H54 (cell line): Measurements from ENCODE around the gene TADA3.
"Not testable (repeated sequence)": the region's sequence is repeated elsewhere in the genome, so short reads cannot be mapped to it uniquely, and the experiment has no call there.

Source experiments
- DNase-seq: peaks from one replicate; pipeline ENCODE4 v3.0.0; 2011; ENCODE audit warnings: low spot score, mixed read lengths; ENCODE audit not compliant: insufficient read length
- FAIRE-seq: peaks from 3 replicates; lab custom pipeline; 2011; peaks lifted over from hg19 to GRCh38; lab: Jason Lieb, UNC
- POLR2A ChIP-seq: IDR thresholded peaks from 2 replicates; pipeline ENCODE4 v1.6.1; 2011; ENCODE audit warnings: low read depth, mild to moderate bottlenecking, low read length

Gene TADA3

GRCh38 chr3:9784965-9785364 is 7.3 kb downstream of the TADA3 start:
- FAIRE-seq (no peak), DNase-seq (no peak)
- TF ChIP-seq POLR2A, result no peak

- TF ChIP-seq POLR2A, result no peak
- DNase-seq (no peak), FAIRE-seq (no peak)
These were observed 8.3 kb downstream of the TADA3 start for GRCh38 chr3:9783954-9784353.

GRCh38 chr3:9782770-9783169 is 9.5 kb downstream of the TADA3 start:
- FAIRE-seq (no peak), DNase-seq (no peak)
- TF ChIP-seq POLR2A, result no peak

- FAIRE-seq, result no peak
- TF ChIP-seq POLR2A, result no peak
- DNase-seq, result no peak
These were observed 10.2 kb downstream of the TADA3 start for GRCh38 chr3:9781978-9782603.

GRCh38 chr3:9781551-9781950 is 10.7 kb downstream of the TADA3 start:
- no peak for TF ChIP-seq POLR2A
- DNase-seq (no peak), FAIRE-seq (no peak)

GRCh38 chr3:9780910-9781309 is 11.4 kb downstream of the TADA3 start:
- no peak for TF ChIP-seq POLR2A
- no peak for DNase-seq
- no peak for FAIRE-seq

GRCh38 chr3:9780458-9780812 is 11.8 kb downstream of the TADA3 start:
- DNase-seq (no peak), FAIRE-seq (no peak)
- TF ChIP-seq POLR2A, result no peak

GRCh38 chr3:9779721-9780457 is 12.4 kb downstream of the TADA3 start:
- no peak for FAIRE-seq
- no peak for DNase-seq
- TF ChIP-seq POLR2A, result no peak

GRCh38 chr3:9779075-9779593 is 13.1 kb downstream of the TADA3 start:
- DNase-seq (no peak), FAIRE-seq (no peak)
- no peak for TF ChIP-seq POLR2A

- peak; percentile 55 for FAIRE-seq
- peak; percentile 50 for DNase-seq
- no peak for TF ChIP-seq POLR2A
These were observed 13.9 kb downstream of the TADA3 start for GRCh38 chr3:9778143-9779074.

GRCh38 chr3:9777694-9778021 is 14.6 kb downstream of the TADA3 start:
- FAIRE-seq, result no peak

GRCh38 chr3:9776896-9777693 is 15.2 kb downstream of the TADA3 start:
- FAIRE-seq, result no peak
- no peak for DNase-seq
- no peak for TF ChIP-seq POLR2A

More at GRCh38 chr3:9777694-9778021, 14.6 kb downstream of the TADA3 start:
- TF ChIP-seq POLR2A, result no peak
- no peak for DNase-seq

- FAIRE-seq, DNase-seq: not testable (repeated sequence)
These were observed 21.3 kb downstream of the TADA3 start for GRCh38 chr3:9771007-9771406.
